ENCODE results near the gene ARID5A. TPM values are rescaled to one million over a fixed set of nuclear protein-coding genes. Genes with fewer than 3 reads are reported as not detected.

Gene ARID5A
- polyA plus RNA-seq, 1 donor from 2014 or later = not detected

- no peak for TF ChIP-seq CTCF (IDR thresholded peaks at IDR 0.05; ENCODE audit: poor library complexity, severe bottlenecking)
- TF ChIP-seq RAD21 (conservative IDR thresholded peaks at IDR 0.05) = no peak
- TF ChIP-seq EP300 (conservative IDR thresholded peaks at IDR 0.05; ENCODE audit: poor library complexity, severe bottlenecking) = no peak
- TF ChIP-seq REST (IDR thresholded peaks at IDR 0.05; ENCODE audit: borderline replicate concordance) = no peak
- no peak for TF ChIP-seq TAF1 (IDR thresholded peaks at IDR 0.05; ENCODE audit: low read depth)
- TF ChIP-seq SMC3 (conservative IDR thresholded peaks at IDR 0.05; ENCODE audit: poor library complexity) = no peak
- no peak for TF ChIP-seq EZH2 (IDR thresholded peaks at IDR 0.05; ENCODE audit: borderline replicate concordance, insufficient read depth, low read length, poor library complexity, severe bottlenecking)
- no peak for TF ChIP-seq POLR2AphosphoS5 (IDR thresholded peaks at IDR 0.05)
- no peak for TF ChIP-seq MXI1 (conservative IDR thresholded peaks at IDR 0.05; ENCODE audit: poor library complexity, severe bottlenecking)
- Histone ChIP-seq H3F3A (ENCODE audit: insufficient read depth, low read length, poor library complexity, severe bottlenecking) (no peaks in the 10 kb centered on the region), H3K4me2 (ENCODE audit: low read length) (no peak overlapping the region), H3K4me3 (ENCODE audit: low read length) (no peak overlapping the region), H3K27ac (ENCODE audit: low read length) (no peak overlapping the region), H3K9me2 (ENCODE audit: insufficient read depth, low read length) (no peaks in the 10 kb centered on the region), H3K36me3 (ENCODE audit: insufficient read depth, low read length) (no peaks in the 10 kb centered on the region), H4K20me1 (ENCODE audit: insufficient read depth) (no peaks in the 10 kb centered on the region), H3K79me2 (replicated peaks; ENCODE audit: insufficient read depth, low read length) (no peaks in the 10 kb centered on the region), H3K27me3 (ENCODE audit: insufficient read depth, low read depth, low read length) (no peaks in the 10 kb centered on the region), H3K9me3 (ENCODE audit: low read length) (no peaks in the 10 kb centered on the region), H3K9ac (ENCODE audit: low read length) (no peak overlapping the region), H2AFZ (ENCODE audit: low read depth, low read length) (no peak overlapping the region)
Measured at GRCh38 chr2:96511851-96512250, 24.7 kb upstream of the ARID5A start.

GRCh38 chr2:96512341-96512740 is 24.2 kb upstream of the ARID5A start:
- no peak overlapping the region for H3K9ac ChIP-seq (ENCODE audit: low read length)
- no peaks in the 10 kb centered on the region for H3K9me2 ChIP-seq (ENCODE audit: insufficient read depth, low read length)
- no peak overlapping the region for H3K27ac ChIP-seq (ENCODE audit: low read length)
- no peaks in the 10 kb centered on the region for H3K27me3 ChIP-seq (ENCODE audit: insufficient read depth, low read depth, low read length)
- H3K9me3 ChIP-seq (ENCODE audit: low read length) = no peaks in the 10 kb centered on the region
- no peak overlapping the region for H2AFZ ChIP-seq (ENCODE audit: low read depth, low read length)
- H3K79me2 ChIP-seq (replicated peaks; ENCODE audit: insufficient read depth, low read length) = no peaks in the 10 kb centered on the region
- H3K4me2 ChIP-seq (ENCODE audit: low read length) = no peak overlapping the region
- no peak for TF ChIP-seq POLR2AphosphoS5 (IDR thresholded peaks at IDR 0.05)
- no peak for TF ChIP-seq RAD21 (conservative IDR thresholded peaks at IDR 0.05)
- no peak for TF ChIP-seq MXI1 (conservative IDR thresholded peaks at IDR 0.05; ENCODE audit: poor library complexity, severe bottlenecking)
- TF ChIP-seq EZH2 (IDR thresholded peaks at IDR 0.05; ENCODE audit: borderline replicate concordance, insufficient read depth, low read length, poor library complexity, severe bottlenecking) = no peak
- no peak for TF ChIP-seq CTCF (IDR thresholded peaks at IDR 0.05; ENCODE audit: poor library complexity, severe bottlenecking)
- no peaks in the 10 kb centered on the region for H4K20me1 ChIP-seq (ENCODE audit: insufficient read depth)
- H3F3A ChIP-seq (ENCODE audit: insufficient read depth, low read length, poor library complexity, severe bottlenecking) = no peaks in the 10 kb centered on the region
- no peaks in the 10 kb centered on the region for H3K36me3 ChIP-seq (ENCODE audit: insufficient read depth, low read length)
- H3K4me3 ChIP-seq (ENCODE audit: low read length) = no peak overlapping the region
